Measurements from ENCODE around the gene SLC25A51.

SLC25A51 gene

DNA sequence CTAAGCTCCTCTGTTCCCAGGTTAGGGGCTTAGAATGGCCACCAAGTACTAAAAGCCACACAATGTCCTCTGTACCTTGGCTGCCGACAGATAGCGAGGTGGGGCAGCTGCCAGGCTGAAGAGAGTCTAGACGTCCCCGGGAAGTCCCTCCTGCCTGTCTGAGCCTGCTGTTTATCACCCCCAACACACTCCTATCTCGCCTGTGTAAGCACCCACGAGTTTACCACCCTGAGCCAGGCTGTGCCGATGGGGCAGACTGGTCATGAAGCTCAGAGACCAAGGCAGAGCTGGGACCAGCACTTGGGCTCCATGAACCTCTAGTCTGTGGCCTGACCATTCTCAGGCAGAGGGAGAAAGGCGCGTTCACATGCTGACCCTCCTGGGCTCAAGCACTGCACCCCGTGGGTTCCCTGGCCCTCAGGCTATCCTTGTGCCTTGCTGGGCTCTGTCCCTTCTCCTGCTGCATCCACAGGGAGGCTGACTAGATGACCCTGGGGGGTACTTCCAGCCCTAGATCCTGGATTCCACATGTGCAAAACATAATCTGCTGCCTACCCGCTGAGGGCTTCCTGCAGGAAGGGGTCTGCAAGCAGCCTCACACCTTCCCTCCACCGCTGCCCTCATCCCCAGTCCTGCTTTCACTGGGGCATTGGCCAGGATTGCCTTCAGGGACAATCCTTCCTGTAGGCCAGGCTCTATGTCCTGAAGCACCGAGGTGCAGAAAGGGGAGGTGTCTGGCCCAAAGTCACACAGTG, 18.6 kb upstream of the SLC25A51 start:
- in situ Hi-C loops (cut with HindIII; ENCODE audit: low pct_unique_long_range_greater_than_20kb, low sequenced_read_pairs): no loop called here
- TF ChIP-seq JUND (IDR thresholded peaks at IDR 0.05; ENCODE audit: low read depth): no peak
- DNase-seq (ENCODE audit: low read depth in 1 of 2, low spot score in 1 of 2): no peak

DNA sequence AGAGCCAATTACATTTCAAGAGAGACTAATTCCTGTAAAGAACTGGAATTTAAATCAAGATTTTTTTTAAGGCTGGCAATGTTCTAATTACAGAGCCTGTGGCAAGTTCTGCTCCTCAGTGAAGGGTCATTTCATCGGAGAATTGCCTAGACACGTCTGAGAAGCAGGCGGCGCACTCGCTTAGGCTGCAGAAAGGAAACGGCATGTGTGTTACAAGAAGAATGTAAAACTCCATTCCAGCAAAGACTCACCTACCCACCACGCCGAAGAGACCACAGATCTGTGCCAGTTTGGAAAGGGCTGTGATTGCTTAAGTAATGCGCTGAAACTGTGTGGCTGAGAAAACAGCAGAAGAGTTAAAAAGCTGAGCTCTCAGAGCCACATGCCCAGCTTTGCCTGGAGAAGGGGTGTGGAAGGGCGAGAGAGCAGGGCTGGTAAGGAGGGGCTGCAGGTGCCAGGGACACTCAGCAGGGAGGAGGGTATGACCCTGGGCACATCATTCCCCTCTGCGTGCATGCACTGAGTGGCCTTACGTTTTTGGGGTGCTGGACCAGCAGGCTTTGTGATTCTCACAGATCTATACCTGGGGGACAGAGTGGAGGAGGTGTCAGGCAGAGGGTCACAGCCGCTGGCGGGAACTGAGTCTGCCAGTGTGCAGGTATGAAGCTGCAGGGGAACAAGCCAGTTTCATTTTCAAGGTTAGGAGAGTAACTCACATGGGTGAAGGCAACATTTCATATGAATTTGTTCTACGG, 17.8 kb upstream of the SLC25A51 start:
- in situ Hi-C loops (cut with HindIII; ENCODE audit: low pct_unique_long_range_greater_than_20kb, low sequenced_read_pairs): no loop called here
- no peak for DNase-seq (ENCODE audit: low read depth in 1 of 2, low spot score in 1 of 2)
- TF ChIP-seq JUND (IDR thresholded peaks at IDR 0.05; ENCODE audit: low read depth): no peak

DNA sequence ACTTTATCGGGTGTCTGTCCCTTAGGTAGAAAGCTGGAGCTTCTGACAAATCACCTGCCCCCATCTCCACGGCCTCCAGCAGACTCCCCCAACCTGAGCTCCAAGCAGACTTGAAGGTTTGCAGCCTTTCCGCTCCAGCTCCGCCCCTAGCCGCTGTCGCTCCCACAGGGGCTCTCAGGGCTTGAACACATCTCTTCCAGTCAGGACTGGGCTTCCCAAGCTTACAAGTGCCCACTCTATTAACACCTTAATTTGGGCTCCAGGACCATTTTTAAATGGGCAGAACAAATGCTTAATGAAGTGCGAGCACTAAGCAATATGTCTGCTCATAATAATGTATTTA, 17.2 kb upstream of the SLC25A51 start:
- DNase-seq (ENCODE audit: low read depth in 1 of 2, low spot score in 1 of 2): no peak
- in situ Hi-C loops (cut with HindIII; ENCODE audit: low pct_unique_long_range_greater_than_20kb, low sequenced_read_pairs): no loop called here
- TF ChIP-seq JUND (IDR thresholded peaks at IDR 0.05; ENCODE audit: low read depth): no peak

DNA sequence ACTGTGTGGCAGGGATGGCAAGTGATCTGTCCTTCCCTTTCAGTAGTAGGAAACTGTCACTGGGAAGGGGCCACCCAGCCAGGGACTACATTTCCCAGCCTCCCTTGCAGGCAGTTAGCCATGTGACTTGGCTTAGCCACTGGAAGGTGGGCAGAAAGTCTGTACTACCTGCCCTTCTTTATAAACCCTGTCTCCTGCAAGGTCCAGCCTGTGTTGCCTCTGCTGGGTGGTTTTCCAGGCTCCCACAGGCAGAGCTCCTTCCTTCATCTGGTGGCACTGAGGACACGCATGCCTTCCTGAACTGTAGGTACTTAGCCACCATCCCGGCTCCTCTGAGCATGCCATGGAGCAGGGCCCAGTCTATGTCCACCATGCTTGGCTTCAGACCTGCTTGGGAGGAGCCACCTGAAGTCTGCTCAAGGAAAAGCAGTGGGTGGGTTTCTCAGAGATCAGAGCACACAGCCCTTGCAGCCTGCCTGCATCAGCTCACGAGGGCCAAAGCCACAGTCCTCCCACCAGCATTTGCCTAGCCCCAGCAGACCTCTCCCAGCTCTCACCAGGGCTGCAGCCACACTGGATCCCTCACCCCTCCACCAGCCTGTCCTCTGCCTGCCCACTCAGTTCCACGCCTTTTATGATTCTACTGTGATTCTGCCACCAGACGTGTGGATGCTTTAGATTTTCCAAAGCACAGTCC, 16.7 kb upstream of the SLC25A51 start:
- in situ Hi-C loops (cut with HindIII; ENCODE audit: low pct_unique_long_range_greater_than_20kb, low sequenced_read_pairs): no loop called here
- TF ChIP-seq JUND (IDR thresholded peaks at IDR 0.05; ENCODE audit: low read depth): no peak
- DNase-seq (ENCODE audit: low read depth in 1 of 2, low spot score in 1 of 2): no peak

DNA sequence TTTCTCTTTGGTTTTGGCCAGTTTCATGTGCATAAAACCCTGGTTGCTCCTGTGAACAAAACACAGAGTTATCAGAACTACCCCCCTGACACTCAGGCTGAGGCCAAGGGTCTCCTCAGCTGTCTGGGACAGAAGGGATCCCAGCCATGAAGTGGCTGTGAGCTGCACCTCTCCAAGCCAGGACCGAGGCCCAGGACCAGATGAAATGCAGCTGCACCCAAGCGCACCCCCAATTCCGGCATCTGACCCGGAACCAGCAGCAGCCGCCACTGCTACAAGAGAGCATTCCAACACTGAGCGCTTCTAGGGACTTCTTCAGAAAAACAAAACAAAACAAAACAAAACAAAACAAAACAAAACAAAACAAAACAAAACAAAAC, 16.0 kb upstream of the SLC25A51 start:
- in situ Hi-C loops (cut with HindIII; ENCODE audit: low pct_unique_long_range_greater_than_20kb, low sequenced_read_pairs): no loop called here
- no peak for DNase-seq (ENCODE audit: low read depth in 1 of 2, low spot score in 1 of 2)
- TF ChIP-seq JUND (IDR thresholded peaks at IDR 0.05; ENCODE audit: low read depth): no peak

DNA sequence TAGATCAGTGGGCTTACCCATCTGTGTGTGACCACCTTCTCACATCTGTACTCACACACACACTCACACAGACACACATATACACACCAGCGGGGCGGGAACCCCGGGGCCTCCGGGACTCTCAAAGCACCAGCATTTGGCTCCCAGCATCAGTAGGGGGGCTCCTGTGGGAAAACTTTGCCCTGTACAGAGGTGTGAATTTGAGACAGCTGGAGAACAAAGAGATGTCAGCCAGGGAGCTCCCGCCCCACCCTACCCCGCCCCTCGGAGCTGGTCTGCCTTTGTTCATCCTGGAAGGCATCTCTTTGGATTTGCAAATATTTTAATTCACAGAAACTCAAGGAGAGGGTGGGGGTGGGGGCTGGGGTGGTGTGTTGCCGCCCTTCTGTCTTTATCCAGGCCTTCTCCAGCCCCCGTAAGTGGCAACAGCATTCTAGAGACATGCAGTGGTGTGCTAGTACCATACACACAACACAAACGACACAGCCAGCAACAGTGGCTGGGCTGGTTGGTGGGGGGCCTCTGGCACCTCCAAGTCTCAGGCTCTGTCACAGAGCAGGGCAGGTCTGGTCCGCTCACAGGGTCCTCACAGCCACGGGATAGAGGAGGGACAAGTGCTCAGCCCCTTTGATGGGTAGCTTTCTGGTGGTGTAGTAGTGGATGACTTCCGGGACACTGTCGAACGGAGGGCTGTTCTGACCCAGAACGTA, 15.5 kb upstream of the SLC25A51 start:
- DNase-seq (ENCODE audit: low read depth in 1 of 2, low spot score in 1 of 2): no peak
- in situ Hi-C loops (cut with HindIII; ENCODE audit: low pct_unique_long_range_greater_than_20kb, low sequenced_read_pairs): no loop called here

DNA sequence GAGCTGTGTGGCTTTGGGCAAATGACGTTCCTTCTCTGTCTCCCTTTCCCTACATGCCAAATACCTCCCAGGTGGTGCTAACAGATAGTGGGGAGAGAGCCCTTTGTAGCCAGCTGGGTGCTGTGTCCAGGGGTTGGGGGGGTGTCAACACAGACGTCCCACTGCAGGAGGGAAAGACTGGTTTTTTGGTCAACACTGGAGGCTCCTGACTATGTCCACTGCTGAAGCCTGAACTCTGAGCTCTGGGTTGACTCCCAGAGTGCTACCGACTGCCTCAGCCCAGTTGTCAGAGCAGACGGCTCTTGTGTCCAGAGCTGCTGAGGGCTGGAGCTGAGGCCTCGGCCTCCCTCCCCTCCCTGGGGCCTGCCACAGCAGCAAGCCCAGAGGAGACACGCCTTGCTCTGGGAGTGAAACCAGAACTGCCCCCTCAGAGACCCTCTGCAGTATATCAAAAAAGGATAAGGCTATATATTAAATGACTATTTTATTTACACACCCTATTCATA, 14.8 kb upstream of the SLC25A51 start:
- DNase-seq (ENCODE audit: low read depth in 1 of 2, low spot score in 1 of 2): no peak
- TF ChIP-seq JUND (IDR thresholded peaks at IDR 0.05; ENCODE audit: low read depth): no peak

More for the DNA sequence above, 15.5 kb upstream of the SLC25A51 start:
- TF ChIP-seq JUND (IDR thresholded peaks at IDR 0.05; ENCODE audit: low read depth): no peak

DNA sequence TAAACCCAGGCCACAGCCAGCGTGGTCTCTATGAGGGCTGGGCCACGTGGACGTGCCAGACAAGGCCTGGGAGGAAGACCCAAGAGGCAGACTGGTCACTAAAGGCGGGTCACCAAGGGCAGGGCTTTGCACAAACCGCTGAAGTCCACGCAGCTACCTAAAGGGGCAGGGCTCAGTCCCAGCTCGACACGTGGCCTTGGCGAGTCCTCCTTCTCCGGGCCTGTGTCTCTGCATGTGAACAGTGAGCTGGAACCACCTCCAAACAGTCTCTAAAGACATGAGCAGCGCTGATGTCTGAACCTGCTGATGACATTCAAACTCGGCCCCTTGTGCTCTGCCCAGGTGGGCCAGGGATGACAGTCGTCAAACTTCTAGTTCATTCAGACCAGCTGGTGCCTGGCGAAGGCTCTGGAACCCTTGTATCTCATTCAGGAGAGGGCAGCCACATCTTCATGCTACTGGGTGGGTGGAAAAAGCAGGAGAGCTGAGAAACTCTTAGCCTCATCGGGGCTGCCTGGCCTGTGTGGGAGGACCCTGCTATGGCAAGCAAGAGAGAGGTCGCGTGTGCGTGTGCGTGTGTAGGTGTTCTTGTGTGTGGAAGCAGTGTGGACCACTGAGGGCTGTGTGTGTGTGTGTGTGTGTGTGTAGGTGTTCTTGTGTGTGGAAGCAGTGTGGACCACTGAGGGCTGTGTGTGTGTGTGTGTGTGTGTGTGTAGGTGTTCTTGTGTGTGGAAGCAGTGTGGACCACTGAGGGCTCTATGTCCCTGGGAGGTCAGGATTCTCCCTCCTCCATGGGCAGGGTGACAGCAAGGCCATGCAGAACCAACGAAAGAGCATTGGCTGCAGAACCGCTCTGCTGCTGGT, 14.1 kb upstream of the SLC25A51 start:
- in situ Hi-C loops (cut with HindIII; ENCODE audit: low pct_unique_long_range_greater_than_20kb, low sequenced_read_pairs): no loop called here
- DNase-seq (ENCODE audit: low read depth in 1 of 2, low spot score in 1 of 2): no peak
- no peak for TF ChIP-seq JUND (IDR thresholded peaks at IDR 0.05; ENCODE audit: low read depth)

More for the DNA sequence above, 14.8 kb upstream of the SLC25A51 start:
- in situ Hi-C loops (cut with HindIII; ENCODE audit: low pct_unique_long_range_greater_than_20kb, low sequenced_read_pairs): no loop called here

DNA sequence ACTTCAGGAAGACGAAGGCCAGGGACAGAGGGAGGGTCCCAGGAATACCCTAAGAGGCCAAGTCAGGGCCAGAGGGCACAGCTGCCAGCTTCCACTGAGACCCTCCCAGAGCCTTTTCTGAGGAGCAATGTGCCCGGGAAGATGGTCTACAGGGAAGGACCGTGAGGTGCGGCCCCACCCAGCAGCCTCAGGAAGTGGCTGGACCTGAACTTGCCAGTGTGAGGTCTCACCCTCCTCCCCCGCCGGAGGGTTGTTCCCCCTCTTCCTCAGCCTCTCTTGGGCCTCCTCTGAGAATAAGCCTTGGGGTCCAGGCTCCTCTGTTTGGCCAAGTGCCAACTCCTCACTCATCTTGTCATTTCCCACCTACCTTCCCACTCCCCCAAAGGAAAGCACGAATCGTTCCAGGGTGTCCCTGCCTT, 13.4 kb upstream of the SLC25A51 start:
- no peak for TF ChIP-seq JUND (IDR thresholded peaks at IDR 0.05; ENCODE audit: low read depth)
- in situ Hi-C loops (cut with HindIII; ENCODE audit: low pct_unique_long_range_greater_than_20kb, low sequenced_read_pairs): no loop called here
- no peak for DNase-seq (ENCODE audit: low read depth in 1 of 2, low spot score in 1 of 2)

DNA sequence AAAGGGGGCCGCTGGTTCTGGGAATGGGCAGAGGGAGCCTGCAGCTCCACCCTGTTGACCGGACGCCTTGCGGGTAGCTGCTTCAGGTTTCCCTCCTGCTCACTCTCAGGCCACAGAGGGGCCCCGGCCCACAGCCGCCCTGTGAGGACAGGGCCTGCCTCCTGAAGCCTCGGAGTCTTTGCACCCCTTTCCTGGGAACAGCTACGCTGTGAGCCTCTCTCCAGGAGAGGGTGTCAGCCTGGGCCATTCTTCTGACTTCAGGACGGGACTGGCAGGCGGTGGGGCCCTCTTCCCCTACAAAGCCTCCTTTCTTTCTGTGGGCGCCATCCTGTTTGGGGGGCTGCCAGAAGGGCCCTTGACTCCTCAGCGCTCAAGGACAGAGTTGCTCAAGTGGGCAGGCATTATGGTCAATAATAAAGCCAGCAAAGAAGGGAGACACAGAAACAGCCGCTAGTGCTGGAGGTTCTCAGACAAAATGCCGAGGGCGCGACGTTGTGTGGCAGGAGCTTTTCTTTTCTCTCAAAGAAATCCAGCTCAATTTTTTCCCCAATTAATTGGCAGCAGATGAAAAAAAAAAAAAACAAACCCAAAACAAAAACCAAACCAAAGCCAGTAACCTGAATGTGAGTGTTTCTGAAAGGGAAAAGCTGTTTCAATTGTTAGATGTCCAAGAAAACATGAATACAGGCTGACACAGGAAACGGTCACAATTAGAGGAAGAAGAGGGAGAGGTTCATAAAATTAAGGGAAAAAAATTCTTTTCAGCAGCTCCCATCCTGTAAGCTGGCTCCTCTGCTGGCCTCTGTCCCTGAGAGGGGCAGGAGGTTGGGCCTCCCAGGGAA, 12.8 kb upstream of the SLC25A51 start:
- TF ChIP-seq JUND (IDR thresholded peaks at IDR 0.05; ENCODE audit: low read depth): no peak
- in situ Hi-C loops (cut with HindIII; ENCODE audit: low pct_unique_long_range_greater_than_20kb, low sequenced_read_pairs): no loop called here

More for the DNA sequence above, 12.8 kb upstream of the SLC25A51 start:
- DNase-seq (ENCODE audit: low read depth in 1 of 2, low spot score in 1 of 2): no peak

Data from T47D (cell line).